NCI-H446 (cell line): ENCODE data around the gene PLA1A.
"Not testable (repeated sequence)": the region's sequence is repeated elsewhere in the genome, so short reads cannot be mapped to it uniquely, and the experiment has no call there.

Source experiments
- DNase-seq, 2 experiments: peaks; one replicate each; lab custom pipeline; 2025; lab: John Stamatoyannopoulos, UW

PLA1A gene

GRCh38 chr3:119662604-119663373 lies 65.1 kb downstream of the PLA1A start:
- DNase-seq: peak in 1 of 2 experiments; percentile 61

DNA sequence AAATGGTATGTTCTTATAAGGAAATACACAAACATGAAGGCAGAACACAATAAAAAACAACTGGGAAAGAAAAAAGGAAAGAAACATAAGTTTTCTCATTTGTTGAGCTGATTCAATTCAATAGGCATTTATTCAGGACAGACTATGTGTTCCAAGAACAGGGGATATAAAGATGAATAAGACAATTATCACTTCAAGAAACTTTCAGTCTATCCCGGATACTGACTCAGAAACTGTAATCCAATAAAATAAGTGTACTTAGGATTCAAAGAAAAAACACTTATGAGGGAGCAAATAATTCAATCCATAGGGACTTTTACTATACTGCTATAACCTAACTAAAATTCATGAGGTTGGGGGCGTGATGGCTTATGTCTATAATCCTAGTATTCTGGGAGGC lies 66.2 kb downstream of the PLA1A start:
- DNase-seq: no peak

- no peak for DNase-seq
Measured at GRCh38 chr3:119664370-119664769, 66.7 kb downstream of the PLA1A start.

GRCh38 chr3:119664850-119665379 lies 67.2 kb downstream of the PLA1A start:
- no peak for DNase-seq

DNA sequence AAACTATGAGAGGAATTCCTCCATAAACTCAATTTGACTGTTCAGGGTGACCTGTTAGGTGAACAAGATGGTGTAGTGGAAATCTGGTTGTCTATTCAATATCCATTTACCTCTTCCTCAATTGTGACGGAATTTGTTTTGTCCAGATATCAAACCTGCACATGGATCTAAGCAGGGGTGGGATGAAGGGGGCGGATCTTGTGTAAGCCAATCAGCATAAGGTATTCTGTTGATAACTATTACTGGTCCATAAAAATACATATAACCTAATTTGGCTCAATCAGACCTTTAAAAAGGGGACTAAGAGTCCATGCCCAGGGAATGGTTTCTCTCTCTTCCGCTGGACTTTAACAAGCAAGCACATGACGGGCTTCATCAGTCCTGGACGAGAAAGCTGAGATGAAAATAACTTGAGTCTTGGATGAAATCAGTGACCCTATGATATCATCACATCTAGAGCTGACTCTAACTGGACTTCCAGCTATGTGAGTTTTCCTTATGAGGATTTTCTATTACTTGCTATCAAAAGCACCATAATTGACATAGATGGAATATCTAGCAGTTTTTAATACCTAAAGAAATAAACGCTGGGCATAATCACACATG lies 68.4 kb downstream of the PLA1A start:
- no peak for DNase-seq

DNA sequence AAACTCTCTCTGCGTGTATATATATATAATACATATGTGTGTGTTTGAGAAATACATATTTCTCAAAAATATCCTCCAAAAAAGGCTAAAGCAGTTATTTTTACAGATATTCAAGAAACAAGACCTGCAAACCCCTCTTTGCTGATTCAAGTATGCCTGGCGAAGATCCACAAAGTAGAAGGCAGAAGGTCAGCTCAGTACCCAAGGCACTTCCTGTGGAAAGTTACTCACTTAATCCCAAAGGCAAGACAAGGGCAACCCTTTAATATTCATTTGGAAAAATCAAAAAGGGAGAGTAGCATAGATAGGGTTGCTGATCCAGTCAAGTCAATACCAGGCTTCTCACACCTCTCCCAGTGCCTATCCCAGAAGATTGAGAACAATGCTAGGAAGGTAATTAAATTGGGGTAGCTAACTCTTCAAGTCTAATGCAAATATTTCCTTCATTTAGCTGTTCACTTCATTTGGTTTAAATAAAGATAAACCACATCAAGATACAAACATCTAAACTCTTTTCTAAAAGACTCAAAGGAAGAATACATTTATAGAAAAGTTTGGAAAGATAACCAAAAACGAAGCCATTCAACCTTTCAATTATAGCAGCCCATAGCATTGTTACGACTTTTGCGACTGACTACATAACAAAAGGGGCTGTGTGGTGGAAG lies 72.4 kb downstream of the PLA1A start:
- no peak for DNase-seq

- no peak for DNase-seq
Measured at GRCh38 chr3:119672776-119673175, 75.1 kb downstream of the PLA1A start.

DNA sequence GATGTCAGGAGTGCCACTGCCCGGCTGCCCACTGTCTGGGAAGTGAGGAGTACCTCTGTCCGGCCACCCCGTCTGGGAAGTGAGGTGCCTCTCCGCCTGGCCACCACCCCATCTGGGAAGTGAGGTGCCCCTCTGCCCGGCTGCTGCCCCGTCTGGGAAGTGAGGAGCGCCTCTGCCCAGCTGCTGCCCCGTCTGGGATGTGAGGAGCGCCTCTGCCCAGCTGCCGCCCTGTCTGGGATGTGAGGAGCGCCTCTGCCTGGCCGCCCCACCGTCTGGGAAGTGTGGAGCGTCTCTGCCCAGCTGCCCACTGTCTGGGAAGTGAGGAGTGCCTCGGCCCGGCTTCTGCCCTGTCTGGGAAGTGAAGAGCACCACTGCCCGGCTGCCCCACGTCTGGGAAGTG lies 76.2 kb downstream of the PLA1A start:
- no peak for DNase-seq

DNA sequence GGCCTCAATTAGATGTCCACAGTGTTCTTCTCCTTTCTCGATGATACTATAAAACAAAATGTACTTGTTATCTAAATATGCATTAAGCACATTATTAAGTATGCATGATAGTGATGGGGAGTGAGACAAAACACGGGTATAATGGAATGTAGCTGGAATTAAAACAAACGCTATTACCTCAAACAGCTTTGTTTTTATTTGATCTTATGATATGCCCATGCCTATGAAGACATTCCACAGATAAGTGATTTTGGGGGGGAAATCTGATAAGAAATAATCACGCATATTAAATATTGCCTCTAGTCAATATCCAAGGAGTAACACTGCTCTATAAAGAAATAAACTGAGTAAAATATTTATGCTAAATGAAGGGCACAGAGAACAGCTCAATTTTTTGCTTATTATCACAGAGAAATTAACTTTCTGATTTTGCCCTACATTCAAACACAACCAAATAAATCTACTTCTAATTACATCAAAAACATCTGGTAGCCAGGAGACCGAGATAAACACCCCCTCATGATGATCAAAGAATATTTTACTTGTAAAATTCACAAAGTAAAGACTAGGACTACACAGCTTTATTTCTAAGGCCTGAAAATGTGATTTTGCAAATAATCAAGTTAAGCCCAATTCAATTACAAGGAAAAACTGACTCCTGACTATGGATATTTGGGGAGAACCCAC lies 77.6 kb downstream of the PLA1A start:
- no peak for DNase-seq

DNA sequence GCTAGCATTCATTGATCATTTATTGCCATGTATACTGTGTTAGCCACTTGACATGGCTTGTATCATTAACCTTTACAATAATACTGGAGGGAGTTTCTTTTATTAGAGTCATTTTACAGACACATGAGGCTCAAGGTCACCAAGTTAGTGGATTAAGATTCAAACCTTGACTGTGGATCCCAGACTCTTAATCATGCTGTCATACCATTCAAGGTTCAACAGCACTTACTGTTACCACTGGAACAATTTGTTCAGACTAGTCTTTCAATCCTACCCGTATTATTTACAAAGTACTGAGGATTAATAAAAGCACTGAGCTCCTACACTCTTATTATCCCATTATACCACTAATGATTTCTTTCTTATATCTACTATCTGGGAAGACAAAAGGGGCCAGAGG lies 78.3 kb downstream of the PLA1A start:
- DNase-seq: no peak

- DNase-seq: peak; percentile 97
Measured at GRCh38 chr3:119676771-119677640, 79.3 kb downstream of the PLA1A start, which contains the start of gene COX17. COX17 (minus strand) TSS chr3:119677406; CDS start chr3:119677310, 96 bp downstream.

DNA sequence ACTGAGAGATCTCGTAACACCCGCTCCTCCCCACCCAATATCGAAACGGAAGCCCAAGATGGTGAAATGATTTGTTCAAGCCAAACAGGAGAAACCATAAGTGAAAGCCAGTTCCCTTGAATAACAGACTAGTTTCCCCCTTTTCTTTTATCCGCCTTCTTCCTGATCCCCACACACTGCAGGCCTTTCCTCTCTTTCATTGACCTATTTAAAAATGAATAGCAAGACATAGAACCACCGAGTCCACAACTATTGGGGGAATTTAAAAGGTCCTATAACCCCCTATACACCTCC lies 79.9 kb downstream of the PLA1A start:
- DNase-seq: no peak

GRCh38 chr3:119678209-119678608 lies 80.5 kb downstream of the PLA1A start:
- not testable (repeated sequence) for DNase-seq
